ENCODE data around the gene SDC1. TPM values are rescaled to one million over a fixed set of nuclear protein-coding genes. Genes with fewer than 3 reads are reported as not detected.

The SDC1 gene
- total RNA-seq, 1 experiment from 2014 or later: 22.3 TPM

DNA sequence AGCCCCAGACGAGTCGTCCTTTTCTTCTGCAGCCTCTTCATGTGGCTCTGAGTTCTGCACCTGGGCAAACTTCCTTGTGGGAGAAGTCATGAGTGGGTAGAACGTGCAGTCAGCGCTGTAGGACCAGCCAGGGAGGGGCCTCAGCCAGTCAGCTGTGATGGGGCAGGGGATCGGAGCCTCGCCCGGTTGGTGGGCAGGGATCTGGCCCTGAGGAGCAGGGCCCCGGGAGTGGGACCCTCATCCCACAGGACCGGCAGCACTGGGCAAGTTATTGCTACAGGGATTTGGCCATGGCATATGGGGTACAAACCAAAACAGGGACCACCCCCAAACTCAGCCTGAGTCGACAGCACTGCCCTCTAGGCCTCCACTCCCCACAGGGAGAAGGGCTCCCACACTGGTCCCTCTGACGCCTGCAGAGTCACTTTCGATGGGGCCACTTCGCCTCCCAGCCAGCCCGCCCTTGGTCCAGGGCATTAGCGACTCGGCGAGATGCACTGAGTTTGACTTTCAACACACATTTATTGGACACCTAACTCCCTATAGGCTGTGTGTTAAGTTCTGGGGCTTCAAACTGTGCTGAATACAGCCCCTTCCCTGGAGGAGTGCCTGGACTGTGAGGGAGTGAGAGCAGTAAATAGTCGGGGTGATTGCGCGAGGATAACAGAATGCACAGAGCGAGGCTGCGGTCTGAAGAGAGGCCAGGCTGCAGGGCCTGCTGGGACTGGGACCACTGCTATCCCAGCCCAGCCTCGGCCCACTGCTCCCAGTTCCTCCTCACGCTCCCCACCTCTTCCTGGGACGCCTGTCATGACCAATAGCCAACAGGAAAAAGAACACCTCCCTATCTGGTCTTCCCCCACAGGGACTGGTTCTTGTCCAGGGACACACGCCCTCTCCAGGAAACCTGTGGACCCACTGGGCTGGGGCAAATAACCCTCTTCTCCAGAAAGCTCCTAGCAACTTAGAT lies 55.9 kb downstream of the SDC1 start:
- Histone ChIP-seq H3K79me2 (ENCODE audit: insufficient read depth, low read length) (no peaks in the 10 kb centered on the region), H3K4me1 (ENCODE audit: insufficient read depth, low read length) (peaks cover 3% of the 10 kb centered on the region; the same call in 1 of the 2 replicates), H2AK5ac (ENCODE audit: insufficient read length, low read length) (no peak overlapping the region), H3K4me2 (ENCODE audit: insufficient read depth, insufficient read length, low read length) (no peak overlapping the region), H2BK20ac (ENCODE audit: low read depth, low read length, poor library complexity, severe bottlenecking) (no peak overlapping the region), H4K8ac (replicated peaks; ENCODE audit: insufficient read length, low read depth, low read length) (no peak overlapping the region), H4K5ac (ENCODE audit: insufficient read length, low read depth, low read length) (no peak overlapping the region), H3T11ph (ENCODE audit: low read length) (no peak overlapping the region), H3K23ac (ENCODE audit: insufficient read length, low read depth, low read length) (no peak overlapping the region), H3K23me2 (ENCODE audit: insufficient read length, low read depth, low read length, poor library complexity, severe bottlenecking) (no peaks in the 10 kb centered on the region), H4K91ac (ENCODE audit: insufficient read length, low read depth, low read length) (no peak overlapping the region), H3K4ac (ENCODE audit: low read depth, low read length) (no peak overlapping the region), H3K18ac (ENCODE audit: insufficient read length, low read depth, low read length) (no peak overlapping the region), H3K79me1 (ENCODE audit: insufficient read depth, low read depth, low read length, poor library complexity, severe bottlenecking) (no peaks in the 10 kb centered on the region), H2BK120ac (ENCODE audit: low read depth, low read length, poor library complexity, severe bottlenecking) (no peak overlapping the region), H3K56ac (ENCODE audit: insufficient read length, low read depth, low read length) (no peak overlapping the region), H4K20me1 (ENCODE audit: control insufficient read depth, insufficient read depth, insufficient read length) (peaks cover 4% of the 10 kb centered on the region), H2BK15ac (ENCODE audit: low read depth, low read length) (no peak overlapping the region), H2AFZ (ENCODE audit: low read length) (no peak overlapping the region), H3K9me3 (ENCODE audit: control insufficient read depth, low read depth, low read length) (no peaks in the 10 kb centered on the region), H2BK5ac (ENCODE audit: insufficient read length, low read length) (no peak overlapping the region), H3K27me3 (ENCODE audit: insufficient read depth, low read length) (no peaks in the 10 kb centered on the region), H3K14ac (ENCODE audit: insufficient read depth, low read length) (no peak overlapping the region), H3K9ac (ENCODE audit: extremely low read depth, insufficient read length, low read length) (no peak overlapping the region), H3K27ac (ENCODE audit: insufficient read length, low read depth, low read length) (no peak overlapping the region), H2BK12ac (ENCODE audit: insufficient read length, low read depth, low read length) (no peak overlapping the region)
- H3K27me3 Mint-ChIP-seq (ENCODE audit: low read depth): no peaks in the 10 kb centered on the region
- no peaks in the 10 kb centered on the region for H3K36me3 Mint-ChIP-seq (ENCODE audit: insufficient read depth in 1 of 3, low read depth in 3 of 3)
- H3K4me1 Mint-ChIP-seq: peaks cover 27 to 32% of the 10 kb centered on the region in 2 experiments
- 0 out of 7 replicates have a peak overlapping the region, but pooled peaks of 1 of the 3 experiments have one; percentile 52 for H3K27ac Mint-ChIP-seq
- DNase-seq: peak; percentile 35
- H3K4me3 Mint-ChIP-seq: no peak overlapping the region
- WGBS (ENCODE audit: extremely low coverage, insufficient read length, low lambda C conversion rate): no CpG with 5 or more reads among the region's 26 CpGs
- TF ChIP-seq, protein P1, sequence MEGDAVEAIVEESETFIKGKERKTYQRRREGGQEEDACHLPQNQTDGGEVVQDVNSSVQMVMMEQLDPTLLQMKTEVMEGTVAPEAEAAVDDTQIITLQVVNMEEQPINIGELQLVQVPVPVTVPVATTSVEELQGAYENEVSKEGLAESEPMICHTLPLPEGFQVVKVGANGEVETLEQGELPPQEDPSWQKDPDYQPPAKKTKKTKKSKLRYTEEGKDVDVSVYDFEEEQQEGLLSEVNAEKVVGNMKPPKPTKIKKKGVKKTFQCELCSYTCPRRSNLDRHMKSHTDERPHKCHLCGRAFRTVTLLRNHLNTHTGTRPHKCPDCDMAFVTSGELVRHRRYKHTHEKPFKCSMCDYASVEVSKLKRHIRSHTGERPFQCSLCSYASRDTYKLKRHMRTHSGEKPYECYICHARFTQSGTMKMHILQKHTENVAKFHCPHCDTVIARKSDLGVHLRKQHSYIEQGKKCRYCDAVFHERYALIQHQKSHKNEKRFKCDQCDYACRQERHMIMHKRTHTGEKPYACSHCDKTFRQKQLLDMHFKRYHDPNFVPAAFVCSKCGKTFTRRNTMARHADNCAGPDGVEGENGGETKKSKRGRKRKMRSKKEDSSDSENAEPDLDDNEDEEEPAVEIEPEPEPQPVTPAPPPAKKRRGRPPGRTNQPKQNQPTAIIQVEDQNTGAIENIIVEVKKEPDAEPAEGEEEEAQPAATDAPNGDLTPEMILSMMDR (conservative IDR thresholded peaks at IDR 0.05): no peak; the same call in 2 of the 3 replicates
- H3K9me3 Mint-ChIP-seq: no peaks in the 10 kb centered on the region
